Activated gamma-delta T cell treated with anti-CD3 and anti-CD28 coated beads, Interleukin-2, amount 50 U/mL, for 16 hours (primary cell): ENCODE measurements around the gene OAF.
"Not testable (repeated sequence)": the region's sequence is repeated elsewhere in the genome, so short reads cannot be mapped to it uniquely, and the experiment has no call there.

Experiments used
- DNase-seq: peaks from one replicate; pipeline ENCODE4 v3.0.0-alpha.2; 2020; ENCODE audit warnings: low read depth

The OAF gene

GRCh38 chr11:120273432-120273831 lies 62.6 kb downstream of the OAF start:
- DNase-seq = no peak

GRCh38 chr11:120273956-120274355 lies 63.1 kb downstream of the OAF start:
- DNase-seq = not testable (repeated sequence)

GRCh38 chr11:120279502-120279901 lies 68.7 kb downstream of the OAF start:
- DNase-seq = no peak
